Hepatocyte (in vitro differentiated cells): ENCODE data around the gene ATP8A1.

Experiments
- EZH2 ChIP-seq: fragments of 200-600 bp; sonication (generic); IDR thresholded peaks from 2 replicates; pipeline ENCODE4 v1.6.1; 2016; ENCODE audit warnings: antibody characterized with exemption, mild to moderate bottlenecking, borderline replicate concordance
- EZH2phosphoT487 ChIP-seq: fragments of 200-600 bp; sonication (generic); IDR thresholded peaks from one replicate; pipeline ENCODE4 v1.6.1; 2018; ENCODE audit warnings: antibody characterized with exemption, mild to moderate bottlenecking, low read depth, moderate library complexity; ENCODE audit not compliant: unreplicated experiment, severe bottlenecking
- TF ChIP-seq, protein P1 (sequence below): fragments of 200-600 bp; sonication (generic); IDR thresholded peaks from 2 replicates; pipeline ENCODE4 v1.5.1; 2016; ENCODE audit warnings: antibody characterized with exemption, mild to moderate bottlenecking; ENCODE audit not compliant: poor library complexity

DNA sequence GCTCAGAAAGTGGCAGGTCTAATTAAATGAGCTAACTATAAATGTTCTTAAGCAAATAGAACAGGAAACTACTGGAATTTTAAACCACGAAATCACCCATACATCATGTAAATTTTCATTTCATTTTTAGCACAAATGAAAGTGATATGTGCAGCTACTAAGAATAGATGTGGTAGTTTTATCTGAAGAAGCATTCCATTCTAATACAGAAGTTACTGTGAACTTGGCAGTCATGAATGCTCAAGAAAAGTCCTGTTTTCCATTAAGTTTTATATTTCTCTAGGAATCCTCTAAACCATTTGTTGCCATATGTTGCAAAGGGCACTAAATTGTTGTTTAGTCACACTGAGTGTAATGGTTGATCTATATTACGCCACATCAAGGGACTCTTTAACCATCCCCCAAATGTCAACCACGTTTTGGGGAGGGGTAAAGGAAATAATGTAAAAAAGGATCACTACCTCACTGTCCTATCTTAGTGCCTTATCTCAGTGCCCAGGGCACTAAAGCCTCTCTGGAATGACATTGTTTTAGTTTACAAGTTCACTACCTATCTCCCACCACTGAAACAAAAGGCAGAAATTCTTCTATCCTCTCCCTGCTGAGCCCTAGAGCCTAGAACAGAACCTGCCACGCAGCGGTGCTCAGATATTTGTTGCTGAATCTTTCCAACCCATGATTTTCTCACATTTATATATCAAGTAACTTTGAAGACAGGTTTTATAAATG is 141.6 kb downstream of the ATP8A1 start:
- TF ChIP-seq EZH2 (no peak), EZH2phosphoT487 (no peak)
- TF ChIP-seq, protein P1, sequence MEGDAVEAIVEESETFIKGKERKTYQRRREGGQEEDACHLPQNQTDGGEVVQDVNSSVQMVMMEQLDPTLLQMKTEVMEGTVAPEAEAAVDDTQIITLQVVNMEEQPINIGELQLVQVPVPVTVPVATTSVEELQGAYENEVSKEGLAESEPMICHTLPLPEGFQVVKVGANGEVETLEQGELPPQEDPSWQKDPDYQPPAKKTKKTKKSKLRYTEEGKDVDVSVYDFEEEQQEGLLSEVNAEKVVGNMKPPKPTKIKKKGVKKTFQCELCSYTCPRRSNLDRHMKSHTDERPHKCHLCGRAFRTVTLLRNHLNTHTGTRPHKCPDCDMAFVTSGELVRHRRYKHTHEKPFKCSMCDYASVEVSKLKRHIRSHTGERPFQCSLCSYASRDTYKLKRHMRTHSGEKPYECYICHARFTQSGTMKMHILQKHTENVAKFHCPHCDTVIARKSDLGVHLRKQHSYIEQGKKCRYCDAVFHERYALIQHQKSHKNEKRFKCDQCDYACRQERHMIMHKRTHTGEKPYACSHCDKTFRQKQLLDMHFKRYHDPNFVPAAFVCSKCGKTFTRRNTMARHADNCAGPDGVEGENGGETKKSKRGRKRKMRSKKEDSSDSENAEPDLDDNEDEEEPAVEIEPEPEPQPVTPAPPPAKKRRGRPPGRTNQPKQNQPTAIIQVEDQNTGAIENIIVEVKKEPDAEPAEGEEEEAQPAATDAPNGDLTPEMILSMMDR = no peak
